ENCODE data around the gene PRKAR1B. TPM values are rescaled to one million over a fixed set of nuclear protein-coding genes. Genes with fewer than 3 reads are reported as not detected.

Gene PRKAR1B
- total and polyA plus RNA-seq, 2 donors (not counting 1 experiment from before 2014, with no cell fraction given): 4.5 to 8.6 TPM

DNA sequence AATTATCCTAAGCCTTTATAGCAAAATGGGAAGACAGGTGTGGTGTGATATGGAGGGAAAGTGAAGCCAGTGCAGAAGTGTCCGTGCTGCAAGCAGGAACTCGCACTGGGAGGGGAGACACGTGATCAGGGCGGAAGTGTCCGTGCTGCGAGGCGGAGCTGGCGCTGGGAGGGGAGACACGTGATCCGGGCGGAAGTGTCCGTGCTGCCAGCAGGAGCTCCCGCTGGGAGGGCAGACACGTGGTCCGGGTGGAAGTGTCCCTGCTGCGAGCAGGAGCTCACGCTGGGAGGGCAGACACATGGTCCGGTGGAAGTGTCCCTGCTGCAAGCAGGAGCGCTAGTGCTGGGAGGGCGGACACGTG is 40.5 kb upstream of the PRKAR1B start:
- H3K4me2 ChIP-seq (replicated peaks; ENCODE audit: low read depth, low read length, poor library complexity, severe bottlenecking): no peak overlapping the region
- H3K9me3 ChIP-seq (ENCODE audit: control extremely low read depth in 1 of 3, control insufficient read depth in 2 of 3, insufficient read depth in 1 of 3, low read length in 2 of 3): no peaks in the 10 kb centered on the region
- no peak overlapping the region for H3K9ac ChIP-seq (ENCODE audit: low read length)
- WGBS (ENCODE audit: insufficient coverage): 92% methylated on average over 21 of the region's 21 CpGs
- DNase-seq (no peak), ATAC-seq (ENCODE audit: low read depth) (no peak)
- CTCF ChIA-PET: interaction anchor here (0.8 kb wide), 1 partner anchor 408 kb away, joined by 3 read pairs; no protein-coding TSS in a partner anchor
- H3K27ac ChIP-seq (ENCODE audit: low read length in 2 of 2): no peak overlapping the region
- TF ChIP-seq, protein P1, sequence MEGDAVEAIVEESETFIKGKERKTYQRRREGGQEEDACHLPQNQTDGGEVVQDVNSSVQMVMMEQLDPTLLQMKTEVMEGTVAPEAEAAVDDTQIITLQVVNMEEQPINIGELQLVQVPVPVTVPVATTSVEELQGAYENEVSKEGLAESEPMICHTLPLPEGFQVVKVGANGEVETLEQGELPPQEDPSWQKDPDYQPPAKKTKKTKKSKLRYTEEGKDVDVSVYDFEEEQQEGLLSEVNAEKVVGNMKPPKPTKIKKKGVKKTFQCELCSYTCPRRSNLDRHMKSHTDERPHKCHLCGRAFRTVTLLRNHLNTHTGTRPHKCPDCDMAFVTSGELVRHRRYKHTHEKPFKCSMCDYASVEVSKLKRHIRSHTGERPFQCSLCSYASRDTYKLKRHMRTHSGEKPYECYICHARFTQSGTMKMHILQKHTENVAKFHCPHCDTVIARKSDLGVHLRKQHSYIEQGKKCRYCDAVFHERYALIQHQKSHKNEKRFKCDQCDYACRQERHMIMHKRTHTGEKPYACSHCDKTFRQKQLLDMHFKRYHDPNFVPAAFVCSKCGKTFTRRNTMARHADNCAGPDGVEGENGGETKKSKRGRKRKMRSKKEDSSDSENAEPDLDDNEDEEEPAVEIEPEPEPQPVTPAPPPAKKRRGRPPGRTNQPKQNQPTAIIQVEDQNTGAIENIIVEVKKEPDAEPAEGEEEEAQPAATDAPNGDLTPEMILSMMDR (IDR thresholded peaks at IDR 0.05): no peak
- TF ChIP-seq EZH2 (IDR thresholded peaks at IDR 0.05; ENCODE audit: borderline replicate concordance, insufficient read depth, low read depth, low read length, poor library complexity, severe bottlenecking): no peak
- Mint-ChIP-seq H3K4me3 (no peak overlapping the region), H3K27ac (no peak overlapping the region), H3K9me3 (ENCODE audit: insufficient read depth) (no peaks in the 10 kb centered on the region), H3K27me3 (no peaks in the 10 kb centered on the region), H3K4me1 (no peaks in the 10 kb centered on the region)
- H3K79me2 ChIP-seq (ENCODE audit: control insufficient read depth, insufficient read depth, low read length): no peaks in the 10 kb centered on the region
- H3K4me1 ChIP-seq (ENCODE audit: control insufficient read depth in 2 of 2, insufficient read depth in 2 of 2, low read length in 2 of 2): no peaks in the 10 kb centered on the region
- no peaks in the 10 kb centered on the region for H4K20me1 ChIP-seq (ENCODE audit: control insufficient read depth, insufficient read depth, low read length, poor library complexity, severe bottlenecking)
- H2AFZ ChIP-seq (ENCODE audit: insufficient read depth, low read depth, low read length, poor library complexity, severe bottlenecking): no peak overlapping the region
- no peak overlapping the region for H3K4me3 ChIP-seq (ENCODE audit: control extremely low read depth in 1 of 5, extremely low read depth in 1 of 5, insufficient read depth in 1 of 5, low read depth in 2 of 5, low read length in 4 of 5)
- intact Hi-C loops (cut with micrococcal nuclease): no loop called here
- POLR2A ChIA-PET: interaction anchor here (0.6 kb wide), 1 partner anchor 398 kb away, joined by 3 read pairs; no protein-coding TSS in a partner anchor
- H3K36me3 ChIP-seq (replicated peaks in 1 of 2; ENCODE audit: control extremely low read depth in 1 of 2, control insufficient read depth in 1 of 2, extremely low read depth in 1 of 2, insufficient read depth in 2 of 2, low read length in 1 of 2): peaks cover 0 to 30% of the 10 kb centered on the region in 2 experiments
- no peaks in the 10 kb centered on the region for H3K27me3 ChIP-seq (replicated peaks in 1 of 4; ENCODE audit: control extremely low read depth in 1 of 4, control insufficient read depth in 3 of 4, insufficient read depth in 4 of 4, low read length in 3 of 4)

DNA sequence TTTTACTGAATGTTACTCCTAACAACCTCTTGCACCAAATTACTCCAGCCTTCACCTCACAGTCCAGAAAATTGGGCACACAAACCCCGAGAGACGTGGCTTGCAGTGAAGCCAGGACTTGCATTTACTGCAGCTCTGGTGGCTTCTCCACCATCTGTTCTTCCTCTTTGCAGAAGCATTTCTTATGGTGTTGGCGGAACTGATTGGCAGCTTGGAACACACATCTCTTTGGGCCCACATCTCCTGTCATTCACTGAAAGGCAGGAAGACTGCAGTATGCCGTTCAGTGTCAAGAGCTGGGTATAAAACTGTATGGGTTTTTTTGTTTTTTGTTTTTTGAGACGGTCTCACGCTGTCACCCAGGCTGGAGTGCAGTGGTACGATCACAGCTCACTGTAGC is 38.3 kb upstream of the PRKAR1B start:
- no peak for TF ChIP-seq EZH2 (IDR thresholded peaks at IDR 0.05; ENCODE audit: borderline replicate concordance, insufficient read depth, low read depth, low read length, poor library complexity, severe bottlenecking)
- TF ChIP-seq, protein P1 (IDR thresholded peaks at IDR 0.05): no peak
- Histone ChIP-seq H3K4me2 (replicated peaks; ENCODE audit: low read depth, low read length, poor library complexity, severe bottlenecking) (no peak overlapping the region), H3K27me3 (replicated peaks in 1 of 4; ENCODE audit: control extremely low read depth in 1 of 4, control insufficient read depth in 3 of 4, insufficient read depth in 4 of 4, low read length in 3 of 4) (no peaks in the 10 kb centered on the region), H3K79me2 (ENCODE audit: control insufficient read depth, insufficient read depth, low read length) (no peaks in the 10 kb centered on the region), H4K20me1 (ENCODE audit: control insufficient read depth, insufficient read depth, low read length, poor library complexity, severe bottlenecking) (no peaks in the 10 kb centered on the region), H2AFZ (ENCODE audit: insufficient read depth, low read depth, low read length, poor library complexity, severe bottlenecking) (no peak overlapping the region), H3K9ac (ENCODE audit: low read length) (no peak overlapping the region), H3K36me3 (replicated peaks in 1 of 2; ENCODE audit: control extremely low read depth in 1 of 2, control insufficient read depth in 1 of 2, extremely low read depth in 1 of 2, insufficient read depth in 2 of 2, low read length in 1 of 2) (peaks cover 0 to 27% of the 10 kb centered on the region in 2 experiments), H3K9me3 (ENCODE audit: control extremely low read depth in 1 of 3, control insufficient read depth in 2 of 3, insufficient read depth in 1 of 3, low read length in 2 of 3) (no peaks in the 10 kb centered on the region), H3K4me1 (ENCODE audit: control insufficient read depth in 2 of 2, insufficient read depth in 2 of 2, low read length in 2 of 2) (no peaks in the 10 kb centered on the region), H3K4me3 (ENCODE audit: control extremely low read depth in 1 of 5, extremely low read depth in 1 of 5, insufficient read depth in 1 of 5, low read depth in 2 of 5, low read length in 4 of 5) (no peak overlapping the region), H3K27ac (ENCODE audit: low read length in 2 of 2) (no peak overlapping the region)
- no peak overlapping the region for H3K27ac Mint-ChIP-seq
- ChIA-PET POLR2A (no interaction called here), CTCF (no interaction called here)
- intact Hi-C loops (cut with micrococcal nuclease): no loop called here
- no peaks in the 10 kb centered on the region for H3K9me3 Mint-ChIP-seq (ENCODE audit: insufficient read depth)
- ATAC-seq (ENCODE audit: low read depth) (no peak), DNase-seq (no peak)
- 100% methylated on average over 6 of the region's 7 CpGs for WGBS (ENCODE audit: insufficient coverage)
- H3K4me3 Mint-ChIP-seq: no peak overlapping the region
- H3K27me3 Mint-ChIP-seq: no peaks in the 10 kb centered on the region
- H3K4me1 Mint-ChIP-seq: no peaks in the 10 kb centered on the region

Data from B cell (primary cell).